CD4-positive, alpha-beta T cell treated with Interleukin-17A for 4 hours (primary cell): Measurements from ENCODE around the gene LOXL3.
"Not testable (repeated sequence)": the region's sequence is repeated elsewhere in the genome, so short reads cannot be mapped to it uniquely, and the experiment has no call there.

Source experiments
- DNase-seq: peaks from one replicate; pipeline ENCODE4 v3.0.0-alpha.2; 2020; ENCODE audit warnings: mixed read lengths

Gene LOXL3

DNA sequence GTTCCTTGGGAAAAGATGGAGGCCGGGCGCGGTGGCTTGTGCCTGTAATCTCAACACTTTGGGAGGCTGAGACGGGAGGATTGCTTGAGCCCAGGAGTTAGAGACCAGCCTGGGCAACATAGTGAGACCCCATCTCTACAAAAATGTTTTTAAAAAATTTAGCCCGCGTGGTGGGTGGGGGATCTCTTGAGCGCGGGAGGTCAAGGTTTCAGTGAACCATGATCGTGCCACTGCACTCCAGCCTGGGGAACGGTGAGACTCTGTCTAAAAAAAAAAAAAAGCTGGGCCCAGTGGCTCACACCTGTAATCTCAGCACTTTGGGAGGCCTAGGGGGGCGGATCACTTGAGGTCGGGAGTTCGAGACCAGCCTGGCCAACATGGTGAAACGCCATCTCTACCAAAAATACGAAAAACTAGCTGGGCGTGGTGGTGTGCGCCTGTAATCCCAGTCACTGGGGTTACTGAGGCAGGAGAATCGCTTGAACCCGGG lies 70.0 kb downstream of the LOXL3 start:
- DNase-seq = not testable (repeated sequence)

DNA sequence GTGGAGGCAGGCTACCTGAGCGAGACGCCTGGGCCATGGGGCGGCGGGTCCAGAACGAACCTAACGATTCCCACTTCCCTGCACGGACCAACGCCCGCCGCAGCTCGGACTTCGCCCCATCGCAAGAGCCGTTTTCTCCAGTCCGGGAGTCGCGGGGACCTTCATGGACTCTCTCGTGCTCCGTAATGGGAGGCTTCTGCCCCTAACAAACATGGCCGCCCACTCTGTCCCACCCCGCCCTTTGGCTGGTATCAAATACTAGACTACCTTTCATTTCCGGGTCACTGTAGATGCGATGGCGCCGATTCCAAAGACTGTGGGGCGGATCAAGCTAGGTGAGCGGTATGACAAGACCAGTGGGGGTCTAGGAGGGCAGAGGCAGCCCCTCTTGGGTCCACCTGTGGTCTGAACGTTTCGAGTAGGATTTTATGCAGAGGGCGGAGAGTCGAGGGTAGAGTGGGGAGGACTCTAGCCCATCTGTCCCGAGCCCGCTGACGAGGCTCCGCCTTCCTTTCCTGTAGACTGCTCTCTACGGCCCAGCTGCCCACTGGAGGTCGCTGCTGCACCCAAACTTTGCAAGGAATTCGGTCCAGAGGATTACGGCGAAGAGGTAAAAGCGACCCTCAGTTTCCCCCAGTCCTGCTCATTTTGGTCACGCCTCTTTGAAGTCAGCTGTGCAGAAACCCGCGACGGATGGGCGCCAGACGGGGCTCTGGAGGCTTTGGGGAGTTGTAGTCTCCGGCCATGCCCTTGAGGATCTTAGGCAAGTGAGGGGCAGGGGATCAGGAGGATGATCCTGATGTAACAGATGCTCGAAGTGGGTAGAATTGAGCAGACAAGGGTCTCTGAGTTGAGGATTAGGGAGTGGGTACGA lies 70.7 kb downstream of the LOXL3 start, which contains the start of the genes CCDC142 and TTC31:
Gene CCDC142 (minus strand): TSS at position 198 of the 874 bp plus-strand sequence. CDS start 161 bp downstream, at position 37.
Gene TTC31 (plus strand): TSS at position 281 of the 874 bp plus-strand sequence. CDS start 15 bp downstream, at position 296.
- DNase-seq = peak; percentile 95
